ENCODE data around the gene PKD1L1. TPM values are rescaled to one million over a fixed set of nuclear protein-coding genes. Genes with fewer than 3 reads are reported as not detected.

Gene PKD1L1
- total RNA-seq, 4 donors from 2014 or later, result 0.41 to 37.4 (median 17.5) TPM

DNA sequence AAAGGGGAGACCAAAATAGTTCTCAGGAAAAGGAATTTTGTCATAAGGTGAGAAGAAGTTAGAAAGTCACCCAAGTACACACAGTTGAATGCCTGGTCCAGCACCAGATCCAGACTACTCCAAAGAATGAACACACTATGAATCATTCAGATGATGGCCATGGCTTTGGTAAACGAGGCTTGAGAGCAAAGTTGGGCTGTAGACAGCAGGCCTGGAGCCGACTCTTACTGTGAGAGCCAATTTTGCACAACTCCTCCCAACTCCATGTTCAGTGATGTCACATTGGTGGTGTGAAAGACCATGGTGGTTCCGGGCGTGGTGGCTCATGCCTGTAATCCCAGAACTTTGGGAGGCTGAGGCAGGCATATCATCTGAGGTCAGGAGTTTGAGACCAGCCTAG lies 131.6 kb downstream of the PKD1L1 start:
- Histone ChIP-seq H3K4me3 (no peak overlapping the region), H3K27me3 (no peaks in the 10 kb centered on the region), H3K27ac (no peak overlapping the region), H3K4me1 (peaks cover 0 to 9% (median 4%) of the 10 kb centered on the region in 4 donors), H3K9me3 (no peaks in the 10 kb centered on the region), H3K36me3 (no peaks in the 10 kb centered on the region)
- no peak for DNase-seq
- intact Hi-C loops (cut with DNase I; ENCODE audit: low total_unique reads), result loop anchor here (5.0 to 10.0 kb wide), 2 partner anchors 372 to 549 kb away; no protein-coding TSS in a partner anchor
- in situ Hi-C loops (cut with MboI; ENCODE audit: low pct_ligation_motif_present in 1 of 4, low pct_unique_long_range_greater_than_20kb in 1 of 4, low sequenced_read_pairs in 3 of 4), result loop anchor here (10.0 to 25.0 kb wide), 6 partner anchors 204 to 552 kb away; partner anchors contain the start of gene TNS3 (in 1 of the 4)
- WGBS, 2 donors (ENCODE audit: low coverage in 1 of 2), result 0 to 71% methylated on average over 1 to 4 of the region's 4 CpGs
- TF ChIP-seq, protein P1, sequence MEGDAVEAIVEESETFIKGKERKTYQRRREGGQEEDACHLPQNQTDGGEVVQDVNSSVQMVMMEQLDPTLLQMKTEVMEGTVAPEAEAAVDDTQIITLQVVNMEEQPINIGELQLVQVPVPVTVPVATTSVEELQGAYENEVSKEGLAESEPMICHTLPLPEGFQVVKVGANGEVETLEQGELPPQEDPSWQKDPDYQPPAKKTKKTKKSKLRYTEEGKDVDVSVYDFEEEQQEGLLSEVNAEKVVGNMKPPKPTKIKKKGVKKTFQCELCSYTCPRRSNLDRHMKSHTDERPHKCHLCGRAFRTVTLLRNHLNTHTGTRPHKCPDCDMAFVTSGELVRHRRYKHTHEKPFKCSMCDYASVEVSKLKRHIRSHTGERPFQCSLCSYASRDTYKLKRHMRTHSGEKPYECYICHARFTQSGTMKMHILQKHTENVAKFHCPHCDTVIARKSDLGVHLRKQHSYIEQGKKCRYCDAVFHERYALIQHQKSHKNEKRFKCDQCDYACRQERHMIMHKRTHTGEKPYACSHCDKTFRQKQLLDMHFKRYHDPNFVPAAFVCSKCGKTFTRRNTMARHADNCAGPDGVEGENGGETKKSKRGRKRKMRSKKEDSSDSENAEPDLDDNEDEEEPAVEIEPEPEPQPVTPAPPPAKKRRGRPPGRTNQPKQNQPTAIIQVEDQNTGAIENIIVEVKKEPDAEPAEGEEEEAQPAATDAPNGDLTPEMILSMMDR (IDR thresholded peaks at IDR 0.05), result no peak
- TF ChIP-seq POLR2AphosphoS5 (IDR thresholded peaks at IDR 0.05) (no peak), POLR2A (IDR thresholded peaks at IDR 0.05) (no peak), EP300 (IDR thresholded peaks at IDR 0.05; ENCODE audit: low read depth) (no peak)

DNA sequence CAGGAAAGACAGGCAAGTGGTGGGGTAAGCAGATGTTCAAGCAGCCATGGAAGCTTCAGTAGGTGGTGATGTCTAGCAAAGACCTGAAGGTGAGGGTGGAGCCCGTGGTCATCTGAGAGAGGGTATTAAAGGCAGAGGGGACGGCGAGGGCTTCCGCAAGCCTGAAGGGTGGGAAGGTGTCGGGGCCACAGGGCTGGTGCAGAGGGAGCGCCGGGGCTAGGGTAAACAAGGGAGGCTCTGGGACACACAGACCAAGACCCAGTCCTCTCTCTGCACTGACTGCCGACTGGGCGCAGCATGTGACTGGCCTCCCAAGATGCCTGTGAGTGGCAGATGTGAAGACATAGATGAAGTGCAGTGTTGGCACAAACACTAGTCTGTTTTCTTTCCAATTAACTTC lies 132.4 kb downstream of the PKD1L1 start:
- no peaks in the 10 kb centered on the region for H3K36me3 ChIP-seq
- no peak overlapping the region for H3K27ac ChIP-seq
- intact Hi-C loops (cut with DNase I; ENCODE audit: low total_unique reads), result loop anchor here (5.0 to 10.0 kb wide), 2 partner anchors 371 to 549 kb away; no protein-coding TSS in a partner anchor
- no peaks in the 10 kb centered on the region for H3K9me3 ChIP-seq
- no peaks in the 10 kb centered on the region for H3K27me3 ChIP-seq
- no peak overlapping the region for H3K4me3 ChIP-seq
- peaks cover 0 to 9% (median 4%) of the 10 kb centered on the region in 4 donors for H3K4me1 ChIP-seq
- 89% methylated on average over 9 of the region's 9 CpGs; no CpG with 5 or more reads in 1 of the 2 donors for WGBS, 2 donors (ENCODE audit: low coverage in 1 of 2)
- in situ Hi-C loops (cut with MboI; ENCODE audit: low pct_ligation_motif_present in 1 of 4, low pct_unique_long_range_greater_than_20kb in 1 of 4, low sequenced_read_pairs in 3 of 4), result loop anchor here (10.0 to 25.0 kb wide), 6 partner anchors 204 to 551 kb away; partner anchors contain the start of gene TNS3 (in 1 of the 4)
- DNase-seq, result no peak
- TF ChIP-seq, protein P1 (IDR thresholded peaks at IDR 0.05), result no peak
- TF ChIP-seq POLR2AphosphoS5 (IDR thresholded peaks at IDR 0.05), result no peak
- no peak for TF ChIP-seq POLR2A (IDR thresholded peaks at IDR 0.05)
- TF ChIP-seq EP300 (IDR thresholded peaks at IDR 0.05; ENCODE audit: low read depth), result no peak

DNA sequence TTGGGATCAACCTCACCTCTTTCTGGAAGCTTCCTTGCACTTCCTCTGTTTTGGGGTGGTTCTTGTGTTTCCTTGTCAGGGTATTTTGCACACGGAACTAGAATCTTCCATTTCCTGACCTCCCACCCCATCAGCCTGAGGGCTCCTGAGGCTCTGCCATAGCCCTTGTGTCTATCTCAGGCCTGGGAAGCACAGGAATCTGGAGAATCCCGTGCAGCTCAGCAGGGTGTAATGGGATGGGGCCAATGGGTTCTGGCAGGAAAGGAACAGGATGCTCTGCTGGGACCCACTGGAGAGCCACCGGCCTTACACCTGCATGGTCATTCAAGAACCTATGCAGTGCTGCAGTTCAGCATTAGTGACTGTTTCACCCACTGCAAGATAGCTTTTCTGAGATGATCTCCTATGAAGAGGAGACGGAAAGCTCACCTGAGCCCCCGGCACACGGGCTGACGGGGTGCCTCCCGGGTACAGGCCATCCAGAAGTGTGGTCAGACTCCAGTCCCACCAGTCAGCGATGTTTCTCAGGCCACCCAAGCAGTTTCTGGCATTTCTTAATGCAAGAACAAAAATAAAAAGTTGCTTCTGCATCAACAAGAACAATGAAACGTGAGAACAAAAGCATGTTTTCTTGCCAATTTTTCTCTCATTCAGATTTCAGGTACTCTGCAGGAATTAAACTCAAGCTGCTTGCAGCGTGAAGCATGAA lies 133.2 kb downstream of the PKD1L1 start:
- DNase-seq, result no peak
- Histone ChIP-seq H3K9me3 (no peaks in the 10 kb centered on the region), H3K36me3 (no peaks in the 10 kb centered on the region), H3K4me1 (peaks cover 0 to 9% (median 4%) of the 10 kb centered on the region in 4 donors), H3K27me3 (no peaks in the 10 kb centered on the region), H3K27ac (no peak overlapping the region), H3K4me3 (no peak overlapping the region)
- intact Hi-C loops (cut with DNase I; ENCODE audit: low total_unique reads), result loop anchor here (5.0 to 10.0 kb wide), 2 partner anchors 370 to 548 kb away; no protein-coding TSS in a partner anchor
- in situ Hi-C loops (cut with MboI; ENCODE audit: low pct_ligation_motif_present in 1 of 4, low pct_unique_long_range_greater_than_20kb in 1 of 4, low sequenced_read_pairs in 3 of 4), result loop anchor here (10.0 to 25.0 kb wide), 6 partner anchors 203 to 550 kb away; partner anchors contain the start of gene TNS3 (in 1 of the 4)
- 73 to 89% methylated on average over 2 to 11 of the region's 11 CpGs for WGBS, 2 donors (ENCODE audit: low coverage in 1 of 2)
- TF ChIP-seq EP300 (IDR thresholded peaks at IDR 0.05; ENCODE audit: low read depth) (no peak), POLR2A (IDR thresholded peaks at IDR 0.05) (no peak), POLR2AphosphoS5 (IDR thresholded peaks at IDR 0.05) (no peak)
- TF ChIP-seq, protein P1 (IDR thresholded peaks at IDR 0.05), result no peak

DNA sequence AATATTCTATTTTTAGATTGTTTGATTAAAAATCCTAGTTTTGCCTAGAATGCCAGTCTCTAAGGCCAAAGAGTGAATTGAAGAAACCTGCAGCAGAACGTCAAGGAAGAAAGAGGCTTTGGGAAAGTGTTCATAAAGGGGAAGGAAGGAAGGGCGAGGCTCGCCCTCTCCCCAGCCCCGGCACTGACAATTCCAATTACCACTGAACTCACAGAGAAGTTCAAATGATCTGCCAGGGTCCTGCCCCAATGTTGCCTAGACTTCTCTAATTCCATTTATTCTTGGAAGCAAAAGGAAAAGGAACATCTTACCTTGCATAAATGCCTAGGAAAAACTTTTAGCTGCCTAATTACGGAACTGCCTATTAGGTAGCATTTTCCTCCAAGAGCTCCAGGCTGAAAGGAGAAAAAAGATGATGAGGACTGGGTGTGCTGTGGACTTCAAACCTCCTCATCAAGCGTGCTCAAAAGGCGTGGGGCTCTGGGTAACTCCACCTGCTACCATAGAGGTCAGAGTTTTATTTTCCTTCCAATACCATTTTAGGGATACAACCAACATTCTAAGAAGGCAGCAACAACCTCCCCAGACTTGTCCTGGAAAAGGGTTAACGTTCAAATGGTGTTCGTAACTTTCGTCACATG lies 134.5 kb downstream of the PKD1L1 start:
- H3K4me1 ChIP-seq, result peaks cover 0 to 9% (median 3%) of the 10 kb centered on the region in 4 donors
- 68 to 74% methylated on average over 10 of the region's 10 CpGs for WGBS, 2 donors (ENCODE audit: low coverage in 1 of 2)
- in situ Hi-C loops (cut with MboI; ENCODE audit: low pct_ligation_motif_present in 1 of 4, low pct_unique_long_range_greater_than_20kb in 1 of 4, low sequenced_read_pairs in 3 of 4), result loop anchor here (10.0 to 25.0 kb wide), 6 partner anchors 201 to 549 kb away; partner anchors contain the start of gene TNS3 (in 1 of the 4)

More for the DNA sequence above, 134.5 kb downstream of the PKD1L1 start:
- H3K27ac ChIP-seq, result no peak overlapping the region
- no peaks in the 10 kb centered on the region for H3K27me3 ChIP-seq
- no peaks in the 10 kb centered on the region for H3K9me3 ChIP-seq
- intact Hi-C loops (cut with DNase I; ENCODE audit: low total_unique reads), result loop anchor here (10.0 kb wide), 1 partner anchor 369 kb away; no protein-coding TSS in a partner anchor
- TF ChIP-seq EP300 (IDR thresholded peaks at IDR 0.05; ENCODE audit: low read depth) (no peak), POLR2AphosphoS5 (IDR thresholded peaks at IDR 0.05) (no peak), POLR2A (IDR thresholded peaks at IDR 0.05) (no peak)
- H3K4me3 ChIP-seq, result no peak overlapping the region
- H3K36me3 ChIP-seq, result no peaks in the 10 kb centered on the region
- DNase-seq, result no peak

Data from transverse colon (tissue), 4 donors.